Endothelial cell of hepatic sinusoid (primary cell): ENCODE results near the gene CTSW.

ENCODE experiments used
- in situ Hi-C: cut with HindIII; loops from 2 replicates; pipeline ENCODE4 v1.10.0; 2017; ENCODE audit warnings: low sequenced_read_pairs

Gene CTSW

DNA sequence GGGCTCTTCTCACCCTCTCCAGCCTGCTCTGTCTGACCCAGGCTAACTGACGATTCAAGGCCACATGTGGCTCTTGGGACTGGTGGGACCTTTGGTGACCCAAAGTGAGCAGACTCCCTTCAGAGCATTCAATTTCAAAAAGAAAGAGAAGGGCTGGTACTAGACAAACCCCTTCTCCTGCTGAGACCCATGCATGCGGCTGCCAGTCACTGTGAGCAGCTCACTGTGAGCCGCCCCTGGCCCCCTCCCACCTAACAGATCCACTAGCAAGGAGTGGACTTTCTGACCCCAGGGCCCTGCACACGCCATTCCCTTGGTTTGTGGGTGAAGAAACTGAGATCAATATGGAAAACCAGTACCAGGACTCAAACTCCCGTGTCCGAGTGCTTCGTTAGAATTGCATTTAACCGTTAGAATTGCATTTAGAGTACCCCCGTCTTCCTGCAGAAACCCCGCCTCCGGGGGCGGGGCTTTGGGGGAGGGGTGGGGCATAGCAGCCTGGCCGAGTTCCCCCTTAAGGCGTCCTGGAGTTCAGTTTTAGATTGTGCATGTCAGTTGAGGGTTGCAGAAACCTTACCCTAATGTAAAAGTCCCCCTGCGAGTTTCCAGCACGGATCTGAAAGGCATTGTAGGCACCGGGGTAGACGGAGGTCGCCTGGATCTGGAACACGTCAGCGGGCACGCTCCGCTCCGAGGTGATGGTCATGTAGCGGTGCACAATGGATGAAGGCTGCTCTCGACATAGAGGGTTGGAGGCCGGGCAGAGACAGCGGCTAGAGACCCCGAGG lies 12.2 kb upstream of the CTSW start:
- in situ Hi-C loops, result no loop called here

DNA sequence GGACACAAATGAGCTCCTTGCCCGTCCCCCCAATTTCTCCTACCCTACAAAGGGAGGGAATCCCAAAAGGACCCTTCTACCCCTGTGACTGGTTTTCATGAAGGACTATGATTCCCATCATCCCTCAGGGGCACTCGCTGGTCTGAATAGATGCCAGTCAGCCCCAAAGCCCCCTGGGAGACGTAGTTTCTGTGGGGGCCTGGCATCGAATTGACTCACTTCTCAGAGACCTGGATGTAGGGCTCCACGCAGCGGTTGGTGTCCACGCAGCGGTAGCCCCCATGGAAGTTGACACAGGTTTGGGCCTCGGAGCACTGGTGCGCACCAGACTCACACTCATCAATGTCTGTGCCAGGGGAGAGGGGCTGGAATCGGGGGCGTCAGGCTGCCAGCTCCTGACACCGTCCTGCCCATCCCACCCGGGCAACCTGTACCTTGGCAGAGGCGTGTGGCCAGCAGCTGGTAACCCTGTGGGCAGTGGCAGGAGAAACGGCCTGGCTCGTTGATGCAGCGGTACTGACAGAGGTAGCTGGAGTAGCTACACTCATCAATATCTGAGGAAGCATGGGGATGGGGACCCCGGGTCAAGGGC lies 11.5 kb upstream of the CTSW start:
- in situ Hi-C loops, result no loop called here

DNA sequence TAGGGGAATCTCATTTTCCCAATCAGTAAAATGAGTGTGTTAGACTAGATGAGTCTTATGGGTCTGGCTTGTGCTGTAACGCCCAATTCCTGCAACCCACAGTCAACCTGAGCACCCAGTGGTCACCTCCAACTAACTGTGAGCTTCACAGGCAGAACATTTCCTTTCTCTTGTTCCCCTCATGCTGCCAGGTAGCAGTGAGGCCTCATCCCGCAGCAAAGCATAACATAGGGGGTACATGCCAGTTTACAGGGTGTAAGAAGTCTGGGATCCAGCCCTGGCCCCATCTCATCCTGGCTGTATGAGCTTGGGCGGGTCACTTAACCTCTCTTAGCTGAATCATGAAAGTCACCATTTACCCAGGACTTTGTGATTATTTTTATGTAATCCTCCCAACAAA lies 10.7 kb upstream of the CTSW start:
- in situ Hi-C loops, result no loop called here

DNA sequence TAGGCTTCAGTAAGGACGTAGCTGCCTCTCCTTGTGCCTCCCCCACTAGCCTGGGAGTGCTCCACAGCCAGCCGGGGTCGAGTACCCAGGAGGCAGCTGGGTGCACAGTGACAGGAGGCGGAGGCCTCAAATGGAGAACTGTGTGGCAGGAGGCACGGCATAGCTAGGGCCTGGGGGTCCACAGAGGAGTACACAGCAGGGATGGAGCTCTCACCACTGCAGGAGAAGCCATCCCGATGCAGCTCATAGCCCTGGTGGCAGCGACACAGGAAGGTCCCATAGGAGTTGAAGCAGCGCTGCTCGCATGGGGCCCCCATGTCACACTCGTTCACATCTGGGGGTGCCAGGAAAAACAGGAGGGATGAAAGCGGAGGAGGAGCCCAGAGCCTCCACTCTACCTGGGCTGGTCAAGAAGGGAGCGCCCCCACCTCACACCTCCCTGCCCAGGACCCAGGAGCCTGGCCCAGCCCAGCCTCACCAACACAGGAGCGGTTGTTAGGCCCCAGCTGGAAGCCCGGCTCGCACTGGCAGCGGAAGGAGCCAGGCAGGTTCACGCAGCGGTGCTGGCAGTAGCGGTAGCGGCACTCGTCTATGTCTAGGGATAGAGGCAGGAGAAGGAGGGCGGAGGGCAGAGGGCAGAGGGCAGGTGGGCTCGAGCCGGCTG lies 9.9 kb upstream of the CTSW start:
- in situ Hi-C loops, result no loop called here

DNA sequence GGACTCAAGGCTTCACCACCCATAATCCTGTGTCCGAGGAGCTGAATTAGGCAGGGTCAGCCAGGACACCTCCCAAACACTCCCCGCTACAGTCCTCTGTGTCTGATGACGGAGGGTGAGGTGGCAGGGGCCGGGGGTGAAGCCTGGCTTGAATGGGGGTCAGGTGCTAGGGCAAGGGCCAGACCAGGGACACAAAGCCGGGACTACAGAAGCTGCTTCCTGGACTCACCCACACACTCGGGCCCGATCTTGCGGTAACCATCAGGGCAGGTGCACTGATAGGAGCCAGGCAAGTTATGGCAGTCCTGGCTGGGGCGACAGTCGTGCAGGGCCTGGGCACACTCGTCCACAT lies 9.4 kb upstream of the CTSW start:
- in situ Hi-C loops, result no loop called here

DNA sequence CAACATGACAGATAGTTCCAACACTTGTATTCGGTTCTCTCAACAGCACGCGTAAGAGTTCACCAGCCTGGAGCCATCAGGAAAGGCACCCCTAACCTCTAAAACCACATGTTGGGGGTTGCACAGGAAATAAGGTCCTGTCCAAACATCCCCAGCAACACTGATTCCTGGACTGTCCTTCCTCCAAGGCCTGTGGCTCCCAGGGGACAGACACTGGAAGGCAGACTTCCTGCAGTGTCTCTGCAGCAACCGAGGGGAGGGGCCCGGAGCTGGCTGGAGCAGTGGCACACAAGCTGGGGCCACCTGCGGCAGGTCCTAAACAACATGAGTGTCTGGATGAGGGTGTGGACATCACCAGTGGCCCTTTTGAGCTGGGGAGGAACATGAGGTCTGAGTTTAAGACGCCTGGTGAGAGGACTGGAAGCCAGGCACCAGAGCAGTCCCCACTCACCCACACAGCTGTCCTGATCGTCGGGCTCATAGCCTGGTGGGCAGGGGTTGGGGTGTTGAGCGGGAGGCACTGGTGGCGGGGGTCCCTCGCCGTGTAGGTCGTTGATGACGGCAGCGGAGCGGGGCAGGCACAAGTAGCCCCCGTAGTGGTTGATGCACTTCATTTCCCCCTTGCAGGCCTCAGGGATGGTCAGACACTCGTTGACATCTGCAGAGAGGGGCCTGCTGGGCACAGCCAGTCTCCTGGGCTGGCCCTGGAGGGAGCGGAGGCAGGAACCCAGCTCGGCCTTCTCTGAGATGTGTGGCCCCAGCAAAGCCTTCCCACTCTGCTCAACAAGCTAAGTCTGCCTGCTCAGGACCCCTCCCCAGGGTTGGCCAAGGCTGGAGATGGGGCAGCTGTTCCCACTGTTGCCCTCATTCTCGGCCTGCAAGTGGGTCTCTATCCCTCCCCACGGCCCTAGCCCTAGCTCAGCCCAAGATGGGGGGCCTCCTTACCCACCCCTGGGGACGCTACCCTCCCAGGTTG lies 8.6 kb upstream of the CTSW start:
- in situ Hi-C loops, result no loop called here

DNA sequence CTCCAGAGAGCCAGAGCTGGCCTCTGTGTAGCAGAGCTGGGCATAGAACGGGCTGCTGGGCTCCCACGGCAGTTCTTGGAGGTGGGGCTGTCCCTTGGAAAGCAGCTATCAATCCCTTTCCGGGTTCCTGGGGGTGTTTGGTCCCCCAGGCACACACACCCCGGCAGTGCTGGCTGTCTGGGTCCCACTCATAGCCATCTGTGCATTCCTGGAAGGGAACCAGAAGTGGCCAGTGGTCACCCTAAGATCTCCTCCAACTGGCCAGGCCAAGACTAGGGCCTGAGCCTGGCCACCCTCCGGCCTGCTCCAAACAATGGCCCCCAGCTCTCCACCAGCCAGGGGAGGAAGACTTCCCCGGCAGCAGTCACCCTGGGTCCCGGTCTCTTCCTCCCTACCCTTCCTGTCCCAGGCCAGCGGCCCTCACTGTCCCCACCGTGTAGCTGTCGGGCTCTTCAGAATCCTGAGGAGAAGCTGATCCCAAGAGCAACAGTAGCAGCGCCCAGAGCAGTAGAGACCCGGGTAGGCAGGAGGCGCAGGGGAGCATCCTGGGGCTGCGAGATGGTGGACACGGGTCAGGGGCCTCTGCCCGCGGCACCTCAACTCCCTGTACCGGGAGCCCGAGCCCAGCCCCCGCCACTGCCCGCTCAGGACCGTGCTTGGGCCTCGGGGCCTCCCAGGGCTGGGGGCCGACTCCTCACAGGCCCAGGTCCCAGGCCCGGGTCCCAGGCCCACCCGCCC lies 7.7 kb upstream of the CTSW start:
- in situ Hi-C loops, result no loop called here

DNA sequence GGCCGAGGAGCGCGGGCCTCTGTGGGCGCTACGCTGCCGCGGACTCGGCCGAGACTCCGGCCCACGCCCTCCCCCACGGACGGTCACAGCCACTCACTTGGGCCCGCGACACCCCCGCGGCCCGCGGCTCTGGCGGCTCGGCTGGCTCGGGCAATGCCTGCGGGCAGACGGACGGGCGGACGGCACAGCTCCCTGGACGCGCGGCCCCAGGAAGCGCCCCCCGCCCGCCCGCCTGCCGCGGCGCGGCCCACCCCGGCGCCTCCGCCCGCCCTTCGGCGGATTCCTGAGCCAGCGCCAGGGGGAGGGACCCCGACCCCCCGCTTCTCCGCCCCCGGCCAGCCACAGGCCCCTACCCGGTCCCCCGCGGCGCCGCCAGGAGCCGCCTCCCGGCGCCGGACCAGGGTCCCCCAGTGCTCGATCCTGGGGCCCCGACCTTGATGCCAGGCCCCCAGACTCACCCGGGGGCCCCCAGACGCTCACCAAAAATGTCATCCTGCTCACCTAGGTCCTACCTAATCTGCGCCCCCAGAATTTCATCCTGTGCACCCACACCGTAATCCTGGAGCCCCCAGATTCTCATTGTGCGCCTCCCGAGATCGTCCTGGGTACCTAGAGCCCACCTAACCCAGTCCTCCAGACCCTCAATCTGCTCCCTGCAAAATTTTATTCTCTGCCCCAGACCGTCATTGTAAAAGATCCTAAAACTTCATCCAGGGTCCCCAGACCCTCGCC lies 6.9 kb upstream of the CTSW start, which contains the start of gene EFEMP2:
Gene EFEMP2, minus strand, starts transcription at position 215 of the 732 bp plus-strand sequence. CDS start 446 bp downstream, outside the sequence.
- in situ Hi-C loops, result no loop called here

DNA sequence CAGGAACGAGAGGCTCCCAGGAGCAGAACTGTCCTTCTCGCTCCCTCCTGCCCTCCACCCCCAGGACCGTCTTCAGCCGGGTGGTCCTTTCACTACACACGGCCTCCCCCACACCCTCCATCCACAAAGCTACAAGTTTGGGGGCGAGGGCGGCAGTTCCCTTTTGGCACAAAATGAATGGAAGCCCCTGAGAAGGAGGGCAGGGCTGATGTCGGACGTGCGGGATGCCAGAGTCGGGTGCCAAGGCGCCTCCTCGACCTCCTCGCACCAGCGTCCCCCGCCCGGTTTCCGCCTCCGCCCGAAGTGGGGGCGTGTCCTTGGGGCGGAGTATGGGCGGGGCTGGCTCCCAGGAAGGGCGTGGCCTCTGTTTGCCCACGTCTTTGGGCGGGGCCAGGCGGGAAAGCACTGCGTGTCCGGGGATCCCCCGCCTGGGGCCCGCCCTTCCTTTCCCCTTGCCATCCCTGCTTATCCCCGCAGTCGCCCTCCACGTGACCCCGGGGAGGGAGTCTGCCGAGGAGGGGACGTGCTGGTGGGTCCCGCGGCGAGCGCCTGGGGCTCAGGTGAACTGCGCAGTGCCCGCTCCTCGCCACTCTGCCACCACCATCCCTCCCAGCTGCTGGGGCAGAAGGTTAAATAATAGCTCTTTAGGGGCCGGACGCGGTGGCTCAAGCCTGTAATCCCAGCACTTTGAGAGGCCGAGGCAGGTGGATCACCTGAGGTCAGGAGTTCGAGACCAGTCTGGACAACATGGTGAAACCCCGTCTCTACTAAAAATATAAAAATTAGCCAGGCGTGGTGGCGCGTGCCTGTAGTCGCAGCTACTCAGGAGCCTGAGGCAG lies 6.1 kb upstream of the CTSW start:
- in situ Hi-C loops, result no loop called here

DNA sequence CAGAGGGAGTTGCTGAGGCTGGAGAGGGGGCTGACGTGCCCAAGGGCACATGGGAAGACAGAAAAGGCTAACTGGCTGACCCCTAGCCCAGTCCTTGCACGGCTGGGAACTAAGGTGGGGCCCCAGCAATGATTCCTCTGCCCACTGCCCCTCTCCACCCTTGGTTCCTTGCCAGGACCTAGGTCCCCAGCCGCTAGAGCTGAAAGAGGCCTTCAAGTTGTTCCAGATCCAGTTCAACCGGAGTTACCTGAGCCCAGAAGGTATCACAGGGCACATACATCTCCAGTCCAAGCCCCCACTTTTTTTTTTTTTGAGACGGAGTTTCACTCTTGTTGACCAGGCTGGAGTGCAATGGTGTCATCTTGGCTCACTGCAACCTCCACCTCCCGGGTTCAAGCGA lies 390 bp downstream of the CTSW start:
- in situ Hi-C loops, result no loop called here

DNA sequence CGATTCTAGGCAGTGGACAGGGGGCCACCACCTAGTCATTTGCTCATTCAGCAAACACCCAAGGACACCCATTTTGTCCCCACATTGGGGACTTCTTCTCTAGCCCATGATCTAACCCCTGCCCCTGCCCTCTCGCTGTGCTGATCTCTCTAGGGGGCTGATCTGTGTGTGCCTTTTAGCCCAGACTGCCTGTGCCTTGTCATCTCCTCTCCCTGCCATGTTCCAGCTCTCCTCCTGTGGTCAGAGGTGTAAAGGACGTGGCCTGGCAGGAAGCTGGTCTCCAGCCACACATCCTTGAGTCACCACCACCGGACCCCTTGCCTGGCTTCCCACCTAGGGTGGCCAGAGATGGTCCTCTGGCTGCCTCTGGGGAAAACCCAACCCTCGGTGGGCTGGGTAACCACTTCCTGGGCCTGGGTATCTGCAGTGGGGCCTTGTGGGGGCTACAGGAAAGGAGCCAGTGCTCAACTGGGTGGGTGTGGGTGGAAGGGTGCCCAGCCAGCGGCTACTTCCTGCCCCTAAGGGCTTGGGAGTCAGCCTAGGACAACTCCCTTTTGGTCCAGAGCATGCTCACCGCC lies 1.3 kb downstream of the CTSW start:
- in situ Hi-C loops, result no loop called here

DNA sequence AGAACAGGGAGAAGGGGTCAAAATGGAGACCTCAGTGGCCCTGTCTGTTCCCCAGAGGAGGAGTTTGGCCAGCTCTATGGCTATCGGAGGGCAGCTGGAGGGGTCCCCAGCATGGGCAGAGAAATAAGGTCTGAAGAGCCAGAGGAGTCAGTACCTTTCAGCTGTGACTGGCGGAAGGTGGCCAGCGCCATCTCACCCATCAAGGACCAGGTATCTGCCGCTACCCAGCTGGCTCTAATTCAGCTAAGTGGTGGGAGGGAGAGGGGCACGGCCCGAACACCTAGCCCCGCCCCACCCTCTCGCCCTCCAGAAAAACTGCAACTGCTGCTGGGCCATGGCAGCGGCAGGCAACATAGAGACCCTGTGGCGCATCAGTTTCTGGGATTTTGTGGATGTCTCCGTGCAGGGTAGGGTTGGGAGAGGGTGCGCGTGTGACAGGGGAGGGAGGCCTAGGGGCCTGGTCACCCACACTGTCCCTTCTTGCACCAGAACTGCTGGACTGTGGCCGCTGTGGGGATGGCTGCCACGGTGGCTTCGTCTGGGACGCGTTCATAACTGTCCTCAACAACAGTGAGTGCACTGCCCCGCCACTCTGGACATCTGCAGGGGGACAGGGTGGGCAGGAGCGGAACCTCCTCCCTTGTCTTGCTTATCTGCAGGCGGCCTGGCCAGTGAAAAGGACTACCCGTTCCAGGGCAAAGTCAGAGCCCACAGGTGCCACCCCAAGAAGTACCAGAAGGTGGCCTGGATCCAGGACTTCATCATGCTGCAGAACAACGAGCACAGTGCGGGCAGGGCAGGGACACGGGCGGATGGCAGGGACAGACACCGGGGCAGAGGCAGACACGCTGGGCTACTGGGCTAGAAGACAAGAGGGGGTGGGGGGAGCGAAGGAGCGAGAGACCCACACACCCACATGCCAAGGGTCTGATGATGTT lies 2.8 kb downstream of the CTSW start:
- in situ Hi-C loops, result no loop called here

DNA sequence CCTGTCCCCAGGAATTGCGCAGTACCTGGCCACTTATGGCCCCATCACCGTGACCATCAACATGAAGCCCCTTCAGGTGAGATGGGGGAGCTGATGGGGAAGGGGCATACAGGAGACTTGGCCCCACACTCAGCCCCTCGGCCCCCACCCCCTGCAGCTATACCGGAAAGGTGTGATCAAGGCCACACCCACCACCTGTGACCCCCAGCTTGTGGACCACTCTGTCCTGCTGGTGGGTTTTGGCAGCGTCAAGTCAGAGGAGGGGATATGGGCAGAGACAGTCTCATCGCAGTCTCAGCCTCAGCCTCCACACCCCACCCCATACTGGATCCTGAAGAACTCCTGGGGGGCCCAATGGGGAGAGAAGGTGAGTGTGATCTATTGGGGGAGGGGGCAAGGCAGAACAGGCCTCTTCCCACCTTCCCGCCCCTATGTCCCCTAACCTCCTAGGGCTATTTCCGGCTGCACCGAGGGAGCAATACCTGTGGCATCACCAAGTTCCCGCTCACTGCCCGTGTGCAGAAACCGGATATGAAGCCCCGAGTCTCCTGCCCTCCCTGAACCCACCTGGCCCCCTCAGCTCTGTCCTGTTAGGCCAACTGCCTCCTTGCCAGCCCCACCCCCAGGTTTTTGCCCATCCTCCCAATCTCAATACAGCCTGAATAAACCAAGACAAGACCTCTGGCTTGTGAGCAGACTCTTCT lies 3.6 kb downstream of the CTSW start:
- in situ Hi-C loops, result no loop called here

DNA sequence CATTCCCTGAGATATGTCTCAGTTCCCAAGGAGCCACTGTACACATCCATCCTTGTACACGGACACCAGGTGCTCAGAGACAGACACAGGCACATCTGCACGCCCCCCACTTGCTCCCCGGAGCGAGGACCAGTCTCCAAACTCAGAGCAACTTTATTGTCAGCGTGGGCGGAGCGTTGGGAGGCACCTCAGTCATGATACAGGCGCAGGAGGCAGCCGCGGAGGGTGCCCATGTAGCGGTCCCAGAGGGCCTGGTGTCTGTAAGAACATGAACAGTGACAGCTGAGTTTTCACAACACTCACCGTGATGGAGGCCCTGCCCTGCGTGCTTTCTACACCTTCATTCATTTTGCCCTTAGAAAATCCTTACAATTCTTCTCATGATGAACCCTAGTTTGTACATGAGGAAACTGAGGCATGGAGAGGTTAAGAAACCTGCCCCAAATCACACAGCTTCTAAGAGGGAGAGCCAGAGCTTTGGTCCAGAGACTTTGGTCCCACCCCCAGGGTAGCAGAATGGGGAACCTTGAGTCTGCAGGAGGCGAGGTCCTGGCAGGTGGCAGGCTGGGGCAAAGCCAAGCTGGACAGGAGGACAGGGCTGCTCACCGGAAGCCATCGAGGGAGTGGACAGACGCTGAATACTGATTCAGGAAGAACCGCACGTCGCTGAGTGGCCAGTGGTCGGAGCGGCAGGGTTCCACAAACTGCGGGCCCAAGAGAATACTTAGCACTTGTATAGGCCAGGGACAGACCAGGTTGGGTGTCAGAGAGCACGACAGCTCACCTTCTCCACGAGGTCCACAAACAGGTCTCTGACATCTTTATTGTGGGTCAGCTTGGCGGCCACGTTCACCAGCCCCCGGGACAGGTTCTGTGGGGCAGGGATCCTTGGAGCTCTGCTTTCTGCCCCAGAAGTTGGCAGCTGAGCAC lies 4.4 kb downstream of the CTSW start:
- in situ Hi-C loops, result no loop called here

DNA sequence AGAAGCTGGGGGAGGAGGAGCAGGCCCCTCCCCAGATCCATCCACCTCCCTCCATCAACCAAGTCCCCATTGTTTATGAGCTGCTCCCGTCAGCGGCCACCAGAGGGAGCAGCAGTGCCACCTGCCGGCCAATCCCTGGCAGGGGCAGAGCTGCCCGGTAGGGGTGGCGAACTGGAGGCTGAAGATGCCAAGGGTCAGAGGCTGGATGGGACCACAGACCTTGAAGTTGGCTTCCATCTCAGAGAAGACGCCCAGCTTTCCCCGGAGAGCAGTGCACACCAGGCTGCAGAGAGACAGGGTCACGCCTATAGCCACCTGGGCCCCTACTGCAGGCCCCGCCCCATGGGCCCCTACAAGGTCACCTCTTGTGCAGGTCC lies 5.1 kb downstream of the CTSW start:
- in situ Hi-C loops, result no loop called here

DNA sequence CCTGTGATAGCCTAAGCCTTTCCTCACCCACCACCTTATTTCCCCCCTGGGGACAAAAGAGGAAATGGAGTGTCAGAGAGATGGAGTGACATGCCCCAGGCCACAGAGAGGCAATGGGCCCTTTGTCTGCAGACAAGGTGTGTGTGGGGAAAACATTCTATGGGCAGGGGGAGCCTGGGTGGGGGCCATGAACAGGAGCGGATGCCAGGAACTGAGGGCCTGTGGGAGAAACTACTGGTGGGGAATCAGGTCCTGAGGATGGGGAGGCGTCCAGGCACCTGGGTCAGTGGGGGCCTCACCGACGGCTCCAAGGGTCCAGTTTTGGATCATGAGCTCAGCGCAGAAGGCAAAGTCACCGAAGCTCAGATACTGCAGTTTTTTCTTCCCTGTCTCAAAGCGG lies 5.6 kb downstream of the CTSW start:
- in situ Hi-C loops, result no loop called here
